MM.1S (cell line): ENCODE results near the gene PCDH9.

Experiments
- DNase-seq: peaks from one replicate; pipeline ENCODE4 v3.0.0-alpha.2; 2015
- H2AFZ ChIP-seq: fragments of 300-600 bp; sonication (generic); 2 replicates; pipeline ENCODE4 v1.6.0; 2016; ENCODE audit warnings: antibody characterized with exemption, low read length
- H3F3A ChIP-seq: fragments of 300-600 bp; sonication (generic); 2 replicates; pipeline ENCODE4 v1.6.1; 2016; ENCODE audit warnings: mild to moderate bottlenecking, antibody characterized with exemption, low read length, moderate library complexity, mixed read lengths; ENCODE audit not compliant: insufficient read depth
- H3K27ac ChIP-seq: fragments of 300-600 bp; sonication (generic); 2 replicates; pipeline ENCODE4 v1.5.1; 2016; ENCODE audit warnings: mild to moderate bottlenecking, low read length
- H3K27me3 ChIP-seq: fragments of 300-600 bp; sonication (generic); replicated peaks from 2 replicates; pipeline ENCODE4 v1.6.0; 2016; ENCODE audit warnings: low read length; ENCODE audit not compliant: insufficient read depth
- H3K36me3 ChIP-seq: fragments of 300-600 bp; sonication (generic); replicated peaks from 2 replicates; pipeline ENCODE4 v1.6.1; 2016; ENCODE audit warnings: mild to moderate bottlenecking, low read length, mixed read lengths; ENCODE audit not compliant: insufficient read depth
- H3K4me1 ChIP-seq: fragments of 300-600 bp; sonication (generic); 2 replicates; pipeline ENCODE4 v1.6.1; 2016; ENCODE audit warnings: low read length, mixed read lengths
- H3K4me2 ChIP-seq: fragments of 300-600 bp; sonication (generic); 2 replicates; pipeline ENCODE4 v1.6.0; 2016; ENCODE audit warnings: low read depth, low read length
- H3K4me3 ChIP-seq: fragments of 300-600 bp; sonication (generic); 2 replicates; pipeline ENCODE4 v1.5.1; 2016; ENCODE audit warnings: low read length, mixed read lengths
- H3K79me2 ChIP-seq: fragments of 300-600 bp; sonication (generic); 2 replicates; pipeline ENCODE4 v1.6.1; 2016; ENCODE audit warnings: mixed run types, low read length, mixed read lengths
- H3K9ac ChIP-seq: fragments of 300-600 bp; sonication (generic); 2 replicates; pipeline ENCODE4 v1.6.1; 2016; ENCODE audit warnings: low read length, mixed read lengths
- H3K9me2 ChIP-seq: fragments of 300-600 bp; sonication (generic); replicated peaks from 2 replicates; pipeline ENCODE4 v1.6.1; 2016; ENCODE audit warnings: mild to moderate bottlenecking, low read length, mixed read lengths; ENCODE audit not compliant: insufficient read depth
- H3K9me3 ChIP-seq: fragments of 300-600 bp; sonication (generic); replicated peaks from 2 replicates; pipeline ENCODE4 v1.6.1; 2016; ENCODE audit warnings: mild to moderate bottlenecking, low read length, mixed read lengths; ENCODE audit not compliant: insufficient read depth
- H4K20me1 ChIP-seq: fragments of 300-600 bp; sonication (generic); 2 replicates; pipeline ENCODE4 v1.6.1; 2016; ENCODE audit warnings: mild to moderate bottlenecking, low read length, moderate library complexity, mixed read lengths; ENCODE audit not compliant: insufficient read depth
- CTCF ChIP-seq: fragments of 300-600 bp; sonication (generic); IDR thresholded peaks from 2 replicates; pipeline ENCODE4 v1.5.1; 2016; ENCODE audit warnings: antibody characterized with exemption, low read length, mixed read lengths
- EZH2 ChIP-seq: fragments of 300-600 bp; sonication (generic); optimal IDR thresholded peaks from 2 replicates; pipeline ENCODE3; 2017; ENCODE audit warnings: low read depth, mild to moderate bottlenecking, antibody characterized with exemption, low read length, mixed read lengths
- EZH2phosphoT487 ChIP-seq: fragments of 300-600 bp; sonication (generic); IDR thresholded peaks from 2 replicates; pipeline ENCODE4 v1.6.1; 2018; ENCODE audit warnings: antibody characterized with exemption, low read length

The PCDH9 gene

DNA sequence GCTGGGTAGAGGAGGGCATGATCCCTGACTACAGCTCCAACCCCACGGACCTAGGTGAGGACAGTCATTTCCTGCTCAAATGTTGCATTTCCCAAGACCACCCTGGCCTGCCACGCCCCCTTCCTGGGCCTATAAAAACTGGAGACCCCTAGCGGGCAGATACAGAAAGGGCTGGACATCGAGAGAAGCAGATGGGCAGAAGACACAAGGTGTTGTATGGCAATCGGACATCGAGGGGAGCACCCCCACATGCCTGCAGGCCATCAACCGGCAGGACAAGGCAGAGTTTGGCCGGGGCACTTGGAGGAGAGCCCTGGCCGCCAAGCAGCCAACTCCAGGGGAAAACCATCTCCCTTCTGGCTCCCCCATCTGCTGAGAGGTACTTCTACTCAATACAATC lies 746.4 kb downstream of the PCDH9 start:
- Histone ChIP-seq H3K27ac (no peak overlapping the region), H3K27me3 (no peaks in the 10 kb centered on the region), H3K4me1 (no peaks in the 10 kb centered on the region), H3K9me3 (no peaks in the 10 kb centered on the region), H3K36me3 (no peaks in the 10 kb centered on the region), H3K4me2 (no peak overlapping the region), H3F3A (no peaks in the 10 kb centered on the region), H3K9ac (no peak overlapping the region), H2AFZ (no peak overlapping the region), H3K9me2 (no peaks in the 10 kb centered on the region), H3K4me3 (no peak overlapping the region), H4K20me1 (no peaks in the 10 kb centered on the region), H3K79me2 (no peaks in the 10 kb centered on the region)
- DNase-seq: no peak
- TF ChIP-seq EZH2 (no peak), CTCF (no peak), EZH2phosphoT487 (no peak)

DNA sequence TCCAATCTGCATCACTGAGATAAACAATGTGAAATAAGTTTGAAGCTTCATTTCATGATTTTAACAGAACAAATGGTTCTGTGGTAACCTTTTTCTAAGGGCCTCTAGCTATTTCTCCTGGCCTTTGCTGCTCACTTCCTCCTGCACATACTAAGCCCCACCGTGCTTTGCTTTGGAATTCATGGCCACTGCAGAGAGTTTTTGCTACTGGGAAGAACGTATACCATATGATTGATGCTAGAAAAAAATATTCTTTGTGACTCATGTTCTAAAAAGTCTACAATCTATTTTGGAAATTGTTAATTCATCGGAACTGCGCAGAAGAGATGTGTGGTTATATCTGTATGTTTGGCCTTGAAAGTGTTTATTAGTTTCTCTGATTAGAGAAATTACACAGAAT lies 747.3 kb downstream of the PCDH9 start:
- Histone ChIP-seq H3K9me2 (no peaks in the 10 kb centered on the region), H3K4me2 (no peak overlapping the region), H3K27ac (no peak overlapping the region), H3K27me3 (no peaks in the 10 kb centered on the region), H3K9me3 (no peaks in the 10 kb centered on the region), H3K4me3 (no peak overlapping the region), H3K79me2 (no peaks in the 10 kb centered on the region), H4K20me1 (no peaks in the 10 kb centered on the region), H3K4me1 (no peaks in the 10 kb centered on the region), H3K36me3 (no peaks in the 10 kb centered on the region), H3F3A (no peaks in the 10 kb centered on the region), H3K9ac (no peak overlapping the region), H2AFZ (no peak overlapping the region)
- TF ChIP-seq CTCF (no peak), EZH2 (no peak), EZH2phosphoT487 (no peak)
- DNase-seq: no peak

- Histone ChIP-seq H3K9ac (no peak overlapping the region), H3K79me2 (no peaks in the 10 kb centered on the region), H3F3A (no peaks in the 10 kb centered on the region), H3K4me3 (no peak overlapping the region), H4K20me1 (no peaks in the 10 kb centered on the region), H3K4me2 (no peak overlapping the region), H3K9me2 (no peaks in the 10 kb centered on the region), H3K36me3 (no peaks in the 10 kb centered on the region), H3K4me1 (no peaks in the 10 kb centered on the region), H3K9me3 (no peaks in the 10 kb centered on the region), H2AFZ (no peak overlapping the region), H3K27me3 (no peaks in the 10 kb centered on the region), H3K27ac (no peak overlapping the region)
- no peak for DNase-seq
- no peak for TF ChIP-seq EZH2
- TF ChIP-seq EZH2phosphoT487: no peak
- no peak for TF ChIP-seq CTCF
These were observed 752.3 kb downstream of the PCDH9 start for GRCh38 chr13:66477816-66478215.

DNA sequence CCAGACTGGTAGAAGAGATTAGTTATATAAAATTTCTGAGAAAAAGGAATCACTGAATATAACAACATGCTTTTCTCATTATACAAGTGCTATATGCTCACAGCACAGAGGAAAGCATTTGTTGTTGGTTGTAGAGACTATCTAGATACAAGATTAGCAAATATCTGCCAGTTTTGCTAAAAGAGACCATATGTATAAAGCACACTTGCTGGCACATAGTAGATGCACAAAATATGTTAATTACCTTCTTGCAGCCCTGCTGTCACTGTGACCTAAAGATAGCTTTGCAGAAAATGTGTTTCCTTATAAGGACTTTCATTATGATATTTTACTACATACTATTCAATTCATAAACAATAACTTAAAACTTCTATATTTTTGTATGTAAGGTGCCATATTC lies 755.1 kb downstream of the PCDH9 start:
- Histone ChIP-seq H3K4me3 (no peak overlapping the region), H2AFZ (no peak overlapping the region), H3K4me2 (no peak overlapping the region), H3F3A (no peaks in the 10 kb centered on the region), H3K27me3 (no peaks in the 10 kb centered on the region), H3K79me2 (no peaks in the 10 kb centered on the region), H3K9me2 (no peaks in the 10 kb centered on the region), H4K20me1 (no peaks in the 10 kb centered on the region), H3K9me3 (no peaks in the 10 kb centered on the region), H3K27ac (no peak overlapping the region), H3K4me1 (no peaks in the 10 kb centered on the region), H3K9ac (no peak overlapping the region), H3K36me3 (no peaks in the 10 kb centered on the region)
- TF ChIP-seq EZH2 (no peak), CTCF (no peak), EZH2phosphoT487 (no peak)
- no peak for DNase-seq
